ENCODE results near the gene STARD4. TPM values are rescaled to one million over a fixed set of nuclear protein-coding genes. Genes with fewer than 3 reads are reported as not detected.

Gene STARD4
- polyA plus RNA-seq, 1 experiment: 24.3 TPM

DNA sequence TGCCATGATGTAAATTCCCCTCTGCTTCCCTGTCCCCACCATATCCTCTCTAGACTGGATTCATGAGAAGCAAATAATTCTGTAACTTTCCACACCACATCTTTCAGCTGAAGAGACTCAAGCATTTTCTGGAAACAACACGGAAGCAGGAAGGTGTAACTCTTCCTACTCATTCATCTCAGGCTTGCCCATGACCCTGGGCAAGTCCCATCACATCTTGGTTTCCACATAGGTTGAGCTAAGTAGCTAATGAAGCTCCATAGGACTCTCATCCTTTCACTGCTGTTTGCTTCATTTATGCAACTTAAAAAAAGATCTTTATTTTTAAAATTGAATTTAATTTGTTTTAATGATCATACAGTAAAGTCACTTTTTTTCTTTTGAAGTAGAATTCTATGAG lies 32.7 kb upstream of the STARD4 start:
- CTCF ChIA-PET: interaction anchor here (2.0 kb wide), 1 partner anchor 13 kb away, joined by 9 read pairs; no protein-coding TSS in a partner anchor
- Histone ChIP-seq H3K27me3 (ENCODE audit: control insufficient read depth, insufficient read depth, low read length) (no peaks in the 10 kb centered on the region), H3K9me3 (ENCODE audit: control insufficient read depth, insufficient read depth, low read length) (no peaks in the 10 kb centered on the region), H3K4me3 (ENCODE audit: low read depth, low read length) (no peak overlapping the region), H3K27ac (ENCODE audit: low read depth, low read length) (no peak overlapping the region)
- POLR2A ChIA-PET: no interaction called here
- TF ChIP-seq, protein P1, sequence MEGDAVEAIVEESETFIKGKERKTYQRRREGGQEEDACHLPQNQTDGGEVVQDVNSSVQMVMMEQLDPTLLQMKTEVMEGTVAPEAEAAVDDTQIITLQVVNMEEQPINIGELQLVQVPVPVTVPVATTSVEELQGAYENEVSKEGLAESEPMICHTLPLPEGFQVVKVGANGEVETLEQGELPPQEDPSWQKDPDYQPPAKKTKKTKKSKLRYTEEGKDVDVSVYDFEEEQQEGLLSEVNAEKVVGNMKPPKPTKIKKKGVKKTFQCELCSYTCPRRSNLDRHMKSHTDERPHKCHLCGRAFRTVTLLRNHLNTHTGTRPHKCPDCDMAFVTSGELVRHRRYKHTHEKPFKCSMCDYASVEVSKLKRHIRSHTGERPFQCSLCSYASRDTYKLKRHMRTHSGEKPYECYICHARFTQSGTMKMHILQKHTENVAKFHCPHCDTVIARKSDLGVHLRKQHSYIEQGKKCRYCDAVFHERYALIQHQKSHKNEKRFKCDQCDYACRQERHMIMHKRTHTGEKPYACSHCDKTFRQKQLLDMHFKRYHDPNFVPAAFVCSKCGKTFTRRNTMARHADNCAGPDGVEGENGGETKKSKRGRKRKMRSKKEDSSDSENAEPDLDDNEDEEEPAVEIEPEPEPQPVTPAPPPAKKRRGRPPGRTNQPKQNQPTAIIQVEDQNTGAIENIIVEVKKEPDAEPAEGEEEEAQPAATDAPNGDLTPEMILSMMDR (IDR thresholded peaks at IDR 0.05; ENCODE audit: low read depth, low read length): no peak
- no peak for DNase-seq (ENCODE audit: low read depth, low spot score)

DNA sequence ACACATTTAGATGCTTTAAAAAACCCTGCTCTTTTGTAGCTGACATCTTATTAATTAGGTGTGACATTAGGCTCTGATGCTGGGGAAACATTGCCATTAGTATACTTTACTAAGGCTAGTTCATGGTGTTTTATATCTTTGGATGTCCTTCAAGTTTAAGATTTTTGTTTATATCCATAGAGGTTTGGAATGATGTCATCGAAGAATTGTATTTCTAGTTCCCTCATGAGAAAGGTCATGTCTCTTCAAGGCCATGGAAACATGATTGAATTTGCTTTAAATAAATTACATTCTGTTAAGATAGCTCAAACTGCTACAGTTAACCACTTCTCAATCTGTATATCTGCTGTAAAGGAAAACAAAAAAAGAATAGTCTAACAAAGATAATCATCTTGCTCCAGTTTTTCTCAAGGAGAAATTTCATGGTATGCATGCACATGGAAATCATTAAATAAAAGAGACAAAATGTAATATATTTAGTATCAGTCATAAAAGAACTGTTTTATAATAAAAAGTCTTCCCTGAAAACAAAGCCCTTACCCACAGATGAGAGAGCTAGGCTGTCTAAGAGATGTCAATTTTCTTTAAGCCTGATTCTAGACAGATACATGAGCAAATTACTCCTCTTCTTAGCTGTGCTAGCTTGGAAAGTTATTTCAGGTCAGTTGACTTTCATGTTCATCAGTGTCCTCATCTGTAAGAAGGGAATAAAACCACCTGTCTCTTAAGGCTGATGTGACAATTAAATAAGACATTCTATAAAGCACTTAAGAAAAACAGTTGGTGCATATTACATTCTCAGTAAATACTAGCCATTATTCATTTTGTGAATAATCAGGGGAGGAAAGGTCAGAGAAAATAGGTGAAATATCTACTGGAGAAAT lies 25.0 kb upstream of the STARD4 start:
- Histone ChIP-seq H3K27me3 (ENCODE audit: control insufficient read depth, insufficient read depth, low read length) (no peaks in the 10 kb centered on the region), H3K9me3 (ENCODE audit: control insufficient read depth, insufficient read depth, low read length) (no peaks in the 10 kb centered on the region), H3K4me3 (ENCODE audit: low read depth, low read length) (no peak overlapping the region), H3K27ac (ENCODE audit: low read depth, low read length) (no peak overlapping the region)
- CTCF ChIA-PET: interaction anchor here (1.0 to 2.0 kb wide), 2 partner anchors 13 to 14 kb away, joined by 3 to 8 read pairs; no protein-coding TSS in a partner anchor
- no peak for DNase-seq (ENCODE audit: low read depth, low spot score)
- POLR2A ChIA-PET: no interaction called here
- TF ChIP-seq, protein P1 (IDR thresholded peaks at IDR 0.05; ENCODE audit: low read depth, low read length): no peak

DNA sequence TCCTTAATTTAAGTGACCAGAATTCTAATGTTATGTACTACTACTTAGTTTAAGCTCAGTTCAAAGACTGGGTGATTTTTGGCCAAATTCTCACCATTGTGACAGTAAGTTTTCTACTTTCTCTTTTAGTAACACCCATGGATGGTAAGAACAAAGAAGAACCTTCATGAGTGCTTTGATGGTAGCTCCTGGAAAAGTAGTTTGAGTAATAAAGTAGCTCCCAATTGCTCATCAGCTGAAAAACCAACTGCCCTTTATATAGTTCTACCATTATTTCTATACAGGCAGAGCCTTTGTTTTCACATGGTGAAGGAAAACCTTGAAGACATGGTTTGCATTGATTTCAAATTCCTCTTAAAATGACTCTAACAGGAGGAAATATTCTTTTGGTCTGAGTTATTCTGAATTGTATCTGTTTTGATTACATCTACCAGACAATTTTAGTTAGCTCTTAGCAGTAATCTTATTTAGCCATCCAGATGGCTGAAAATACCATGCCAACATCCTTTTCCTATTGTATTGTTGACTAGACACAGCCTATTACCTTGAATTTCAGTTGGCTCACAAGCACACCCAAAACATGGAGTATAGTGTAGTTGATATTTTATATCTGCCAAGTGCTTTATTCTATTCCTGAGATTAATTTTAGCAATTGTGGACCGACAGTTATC lies 23.7 kb upstream of the STARD4 start:
- ChIA-PET CTCF (interaction anchor here (0.7 to 1.0 kb wide), 3 partner anchors 15 to 610 kb away, joined by 3 to 5 read pairs (median 4); no protein-coding TSS in a partner anchor), POLR2A (no interaction called here)
- Histone ChIP-seq H3K27ac (ENCODE audit: low read depth, low read length) (no peak overlapping the region), H3K9me3 (ENCODE audit: control insufficient read depth, insufficient read depth, low read length) (no peaks in the 10 kb centered on the region), H3K27me3 (ENCODE audit: control insufficient read depth, insufficient read depth, low read length) (no peaks in the 10 kb centered on the region), H3K4me3 (ENCODE audit: low read depth, low read length) (no peak overlapping the region)
- TF ChIP-seq, protein P1 (IDR thresholded peaks at IDR 0.05; ENCODE audit: low read depth, low read length): no peak
- DNase-seq (ENCODE audit: low read depth, low spot score): no peak

DNA sequence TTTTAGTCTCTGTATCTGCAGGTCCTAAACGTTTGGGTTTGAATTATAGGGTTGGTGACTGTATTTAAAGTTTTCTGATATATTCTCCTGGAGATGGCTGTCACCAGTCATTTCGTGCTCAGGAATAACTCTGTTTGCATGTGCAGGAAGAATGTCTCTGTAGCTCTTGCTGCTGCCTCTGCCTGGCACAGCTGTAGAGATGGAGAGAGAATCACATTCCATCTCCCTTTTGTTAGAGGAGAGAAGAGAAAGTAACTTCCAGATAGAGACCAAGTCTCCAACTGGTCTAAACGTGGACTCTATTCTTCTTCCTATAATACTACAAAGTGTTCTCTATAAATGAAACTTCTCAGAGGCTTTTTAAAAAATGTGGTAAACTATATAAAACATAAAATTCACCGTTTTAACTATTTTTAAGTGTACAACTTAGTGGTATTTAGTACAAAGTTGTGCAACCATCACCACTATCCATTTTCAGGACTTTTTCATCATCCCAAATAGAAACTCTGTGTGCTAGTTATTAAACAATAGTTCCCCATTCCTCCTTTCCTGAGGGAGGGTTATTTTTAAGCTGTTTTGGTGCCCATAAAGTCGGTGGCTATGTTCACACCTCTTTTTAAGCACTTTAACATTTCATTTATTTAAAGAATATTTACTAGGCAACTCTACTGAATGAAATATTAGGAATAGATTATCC lies 20.7 kb upstream of the STARD4 start:
- no peak for DNase-seq (ENCODE audit: low read depth, low spot score)
- CTCF ChIA-PET: interaction anchor here (0.6 to 4.9 kb wide), 4 partner anchors 19 to 870 kb away, joined by 3 to 62 read pairs (median 14); no protein-coding TSS in a partner anchor
- Histone ChIP-seq H3K4me3 (ENCODE audit: low read depth, low read length) (no peak overlapping the region), H3K9me3 (ENCODE audit: control insufficient read depth, insufficient read depth, low read length) (no peaks in the 10 kb centered on the region), H3K27me3 (ENCODE audit: control insufficient read depth, insufficient read depth, low read length) (no peaks in the 10 kb centered on the region), H3K27ac (ENCODE audit: low read depth, low read length) (no peak overlapping the region)
- POLR2A ChIA-PET: no interaction called here
- TF ChIP-seq, protein P1 (IDR thresholded peaks at IDR 0.05; ENCODE audit: low read depth, low read length): no peak
